ENCODE data around the gene GHRH. TPM values are rescaled to one million over a fixed set of nuclear protein-coding genes. Genes with fewer than 3 reads are reported as not detected.

Gene GHRH
- total and polyA plus RNA-seq, 4 donors = not detected

- no peak for TF ChIP-seq CTCF (IDR thresholded peaks at IDR 0.05; ENCODE audit: control extremely low read depth, extremely low read depth)
- H3K9ac ChIP-seq (ENCODE audit: insufficient read depth in 1 of 2, low read length in 2 of 2) = no peak overlapping the region
Measured at GRCh38 chr20:37277253-37277593, 15.6 kb upstream of the GHRH start.

GRCh38 chr20:37276494-37277252, 15.1 kb upstream of the GHRH start:
- TF ChIP-seq CTCF (IDR thresholded peaks at IDR 0.05; ENCODE audit: control extremely low read depth, extremely low read depth) = no peak
- Histone ChIP-seq H3K4me1 (ENCODE audit: control insufficient read depth in 5 of 5, insufficient read depth in 5 of 5, low read length in 5 of 5) (peaks cover 0 to 7% (median 0%) of the 10 kb centered on the region in 5 donors), H3K27me3 (ENCODE audit: control insufficient read depth in 3 of 3, insufficient read depth in 3 of 3, low read length in 2 of 3) (no peaks in the 10 kb centered on the region), H3K9ac (ENCODE audit: insufficient read depth in 1 of 2, low read length in 2 of 2) (no peak overlapping the region), H3K36me3 (ENCODE audit: control insufficient read depth in 4 of 4, insufficient read depth in 4 of 4, low read length in 4 of 4) (no peaks in the 10 kb centered on the region), H3K9me3 (ENCODE audit: control insufficient read depth in 4 of 4, insufficient read depth in 3 of 4, low read length in 3 of 4) (no peaks in the 10 kb centered on the region), H3K27ac (ENCODE audit: low read depth in 1 of 2, low read length in 1 of 2) (peak overlapping the region in 1 of 2 donors; percentile 53), H3K4me3 (no peak overlapping the region)
- DNase-seq (peak; percentile 76 to 90 (median 87)), ATAC-seq (ENCODE audit: insufficient read depth, low FRiP score) (no peak)
- 15 to 17% methylated on average over 15 of the region's 15 CpGs for WGBS, 2 donors

More at GRCh38 chr20:37277253-37277593, 15.6 kb upstream of the GHRH start:
- ATAC-seq (ENCODE audit: insufficient read depth, low FRiP score) (no peak), DNase-seq (no peak)
- H3K4me1 ChIP-seq (ENCODE audit: control insufficient read depth in 5 of 5, insufficient read depth in 5 of 5, low read length in 5 of 5) = peaks cover 0 to 7% (median 0%) of the 10 kb centered on the region in 5 donors
- no peaks in the 10 kb centered on the region for H3K36me3 ChIP-seq (ENCODE audit: control insufficient read depth in 4 of 4, insufficient read depth in 4 of 4, low read length in 4 of 4)
- WGBS, 2 donors = 47 to 51% methylated on average over 2 of the region's 2 CpGs
- no peaks in the 10 kb centered on the region for H3K9me3 ChIP-seq (ENCODE audit: control insufficient read depth in 4 of 4, insufficient read depth in 3 of 4, low read length in 3 of 4)
- no peaks in the 10 kb centered on the region for H3K27me3 ChIP-seq (ENCODE audit: control insufficient read depth in 3 of 3, insufficient read depth in 3 of 3, low read length in 2 of 3)
- peak overlapping the region in 1 of 2 donors; percentile 53 for H3K27ac ChIP-seq (ENCODE audit: low read depth in 1 of 2, low read length in 1 of 2)
- no peak overlapping the region for H3K4me3 ChIP-seq

GRCh38 chr20:37274851-37275524, 13.4 kb upstream of the GHRH start:
- ATAC-seq (ENCODE audit: insufficient read depth, low FRiP score) (no peak), DNase-seq (no peak)
- no peak overlapping the region for H3K4me3 ChIP-seq
- no peak overlapping the region for H3K27ac ChIP-seq (ENCODE audit: low read depth in 1 of 2, low read length in 1 of 2)
- WGBS, 2 donors = 36 to 46% methylated on average over 5 of the region's 5 CpGs
- no peaks in the 10 kb centered on the region for H3K27me3 ChIP-seq (ENCODE audit: control insufficient read depth in 3 of 3, insufficient read depth in 3 of 3, low read length in 2 of 3)
- H3K9me3 ChIP-seq (ENCODE audit: control insufficient read depth in 4 of 4, insufficient read depth in 3 of 4, low read length in 3 of 4) = no peaks in the 10 kb centered on the region
- no peaks in the 10 kb centered on the region for H3K36me3 ChIP-seq (ENCODE audit: control insufficient read depth in 4 of 4, insufficient read depth in 4 of 4, low read length in 4 of 4)
- H3K9ac ChIP-seq (ENCODE audit: insufficient read depth in 1 of 2, low read length in 2 of 2) = no peak overlapping the region
- H3K4me1 ChIP-seq (ENCODE audit: control insufficient read depth in 5 of 5, insufficient read depth in 5 of 5, low read length in 5 of 5) = peaks cover 0 to 7% (median 0%) of the 10 kb centered on the region in 5 donors
- no peak for TF ChIP-seq CTCF (IDR thresholded peaks at IDR 0.05; ENCODE audit: control extremely low read depth, extremely low read depth)

Data from lung (tissue), 12 donors.